ENCODE results near the gene LETM1.

LETM1 gene

GRCh38 chr4:1763070-1763549, 92.8 kb downstream of the LETM1 start:
- TF ChIP-seq FOXP2 (optimal IDR thresholded peaks at IDR 0.05; ENCODE audit: borderline replicate concordance, extremely low read depth, extremely low read length, insufficient read depth) (no peak), SIN3A (IDR thresholded peaks at IDR 0.05; ENCODE audit: borderline replicate concordance, insufficient read depth, low read length) (no peak), TAF1 (IDR thresholded peaks at IDR 0.05; ENCODE audit: borderline replicate concordance, insufficient read depth, low read length) (no peak), REST (IDR thresholded peaks at IDR 0.05; ENCODE audit: insufficient read depth in 1 of 2, low read depth in 2 of 2, low read length in 2 of 2) (no peak), POLR2AphosphoS5 (IDR thresholded peaks at IDR 0.05; ENCODE audit: low read depth, low read length) (no peak)

GRCh38 chr4:1762264-1763010, 93.5 kb downstream of the LETM1 start:
- TF ChIP-seq FOXP2 (optimal IDR thresholded peaks at IDR 0.05; ENCODE audit: borderline replicate concordance, extremely low read depth, extremely low read length, insufficient read depth) (no peak), REST (IDR thresholded peaks at IDR 0.05; ENCODE audit: insufficient read depth in 1 of 2, low read depth in 2 of 2, low read length in 2 of 2) (no peak), POLR2AphosphoS5 (IDR thresholded peaks at IDR 0.05; ENCODE audit: low read depth, low read length) (no peak), TAF1 (IDR thresholded peaks at IDR 0.05; ENCODE audit: borderline replicate concordance, insufficient read depth, low read length) (no peak), SIN3A (IDR thresholded peaks at IDR 0.05; ENCODE audit: borderline replicate concordance, insufficient read depth, low read length) (no peak)

Data from PFSK-1 (cell line).